ENCODE results near the gene NOL3. TPM values are rescaled to one million over a fixed set of nuclear protein-coding genes. Genes with fewer than 3 reads are reported as not detected.

The NOL3 gene
- total and polyA plus RNA-seq, 7 experiments from 2014 or later: 0.89 to 66.0 (median 1.8) TPM; not detected in 2

- H3K27ac ChIP-seq (ENCODE audit: low read depth, low read length): no peak overlapping the region
- Mint-ChIP-seq H3K36me3 (peaks cover 5 to 22% (median 10%) of the 10 kb centered on the region in 5 donors), H3K27me3 (no peaks in the 10 kb centered on the region), H3K27ac (peak overlapping the region in 3 of 9 donors; percentile 12 to 37 (median 12)), H3K4me1 (peaks cover 15 to 36% (median 27%) of the 10 kb centered on the region in 7 donors), H3K4me3 (peak overlapping the region in 1 of 10 donors; percentile 58), H3K9me3 (no peaks in the 10 kb centered on the region)
- H3K9me3 ChIP-seq (ENCODE audit: control insufficient read depth in 2 of 3, low read length in 3 of 3): no peaks in the 10 kb centered on the region
- peaks cover 9 to 11% of the 10 kb centered on the region in 2 donors for H3K4me1 ChIP-seq (ENCODE audit: control insufficient read depth in 2 of 2, insufficient read depth in 2 of 2, low read length in 2 of 2)
- H3K4me3 ChIP-seq (ENCODE audit: low read length): no peak overlapping the region
- ATAC-seq: peak; percentile 71
- H3K27me3 ChIP-seq (ENCODE audit: control insufficient read depth in 2 of 2, insufficient read depth in 2 of 2, low read length in 2 of 2): no peaks in the 10 kb centered on the region
- peaks cover 7 to 85% (median 26%) of the 10 kb centered on the region in 3 experiments for H3K36me3 ChIP-seq (ENCODE audit: control insufficient read depth in 2 of 3, insufficient read depth in 3 of 3, low read length in 3 of 3)
- peak in 2 of 9 donors; percentile 17 to 25 for DNase-seq
- intact Hi-C loops (cut with micrococcal nuclease): no loop called here
- ChIA-PET POLR2A (interaction anchor here (1.3 kb wide), 2 partner anchors 11 to 29 kb away, joined by 5 read pairs; partner anchors contain the start of gene TMEM208), CTCF (interaction anchor here (0.5 to 1.3 kb wide), 3 partner anchors 13 to 422 kb away, joined by 3 to 4 read pairs (median 3); no protein-coding TSS in a partner anchor)
These were observed 27.9 kb downstream of the NOL3 start for GRCh38 chr16:67198238-67198734.

GRCh38 chr16:67199011-67199807 lies 28.9 kb downstream of the NOL3 start, which contains the start of gene ELMO3:
Gene ELMO3 (plus strand): TSS chr16:67199131. CDS start chr16:67199327, 196 bp downstream.
- CTCF ChIA-PET: interaction anchor here (1.0 to 1.3 kb wide), 2 partner anchors 14 to 24 kb away, joined by 3 to 4 read pairs; no protein-coding TSS in a partner anchor
- H3K4me1 ChIP-seq (ENCODE audit: control insufficient read depth in 2 of 2, insufficient read depth in 2 of 2, low read length in 2 of 2): peaks cover 0 to 1% of the 10 kb centered on the region in 2 donors
- Mint-ChIP-seq H3K27me3 (no peaks in the 10 kb centered on the region), H3K4me3 (peak within 1 kb of the TSS in 2 of 10 donors; percentile 32 to 58), H3K9me3 (no peaks in the 10 kb centered on the region), H3K36me3 (peaks cover 5 to 19% (median 10%) of the 10 kb centered on the region in 5 donors), H3K27ac (peak within 1 kb of the TSS in 3 of 9 donors; percentile 12 to 37 (median 12)), H3K4me1 (peaks cover 15 to 27% (median 18%) of the 10 kb centered on the region in 7 donors)
- H3K9me3 ChIP-seq (ENCODE audit: control insufficient read depth in 2 of 3, low read length in 3 of 3): no peaks in the 10 kb centered on the region
- POLR2A ChIA-PET: interaction anchor here (1.3 kb wide), 1 partner anchor 28 kb away, joined by 5 read pairs; the partner anchor contains the start of gene TMEM208
- no peaks in the 10 kb centered on the region for H3K27me3 ChIP-seq (ENCODE audit: control insufficient read depth in 2 of 2, insufficient read depth in 2 of 2, low read length in 2 of 2)
- H3K4me3 ChIP-seq (ENCODE audit: low read length): no peak within 1 kb of the TSS
- peaks cover 7 to 89% (median 23%) of the 10 kb centered on the region in 3 experiments for H3K36me3 ChIP-seq (ENCODE audit: control insufficient read depth in 2 of 3, insufficient read depth in 3 of 3, low read length in 3 of 3)
- intact Hi-C loops (cut with micrococcal nuclease): no loop called here
- ATAC-seq (peak; percentile 14), DNase-seq (no peak)
- no peak within 1 kb of the TSS for H3K27ac ChIP-seq (ENCODE audit: low read depth, low read length)

- H3K9me3 Mint-ChIP-seq: no peaks in the 10 kb centered on the region
- POLR2A ChIA-PET: no interaction called here
- peaks cover 15 to 26% (median 17%) of the 10 kb centered on the region in 7 donors for H3K4me1 Mint-ChIP-seq
- CTCF ChIA-PET: no interaction called here
- Histone ChIP-seq H3K27me3 (ENCODE audit: control insufficient read depth in 2 of 2, insufficient read depth in 2 of 2, low read length in 2 of 2) (no peaks in the 10 kb centered on the region), H3K9me3 (ENCODE audit: control insufficient read depth in 2 of 3, low read length in 3 of 3) (no peaks in the 10 kb centered on the region), H3K4me3 (ENCODE audit: low read length) (no peak overlapping the region), H3K4me1 (ENCODE audit: control insufficient read depth in 2 of 2, insufficient read depth in 2 of 2, low read length in 2 of 2) (no peaks in the 10 kb centered on the region), H3K27ac (ENCODE audit: low read depth, low read length) (no peak overlapping the region), H3K36me3 (ENCODE audit: control insufficient read depth in 2 of 3, insufficient read depth in 3 of 3, low read length in 3 of 3) (peaks cover 1 to 87% (median 17%) of the 10 kb centered on the region in 3 experiments)
- no peak for DNase-seq
- no peaks in the 10 kb centered on the region for H3K27me3 Mint-ChIP-seq
- peak overlapping the region in 1 of 10 donors; percentile 32 for H3K4me3 Mint-ChIP-seq
- H3K36me3 Mint-ChIP-seq: peaks cover 5 to 19% (median 10%) of the 10 kb centered on the region in 5 donors
- no peak for ATAC-seq
- intact Hi-C loops (cut with micrococcal nuclease): no loop called here
- peak overlapping the region in 2 of 9 donors; percentile 62 to 69 for H3K27ac Mint-ChIP-seq
These were observed 29.5 kb downstream of the NOL3 start for GRCh38 chr16:67199808-67200198.

GRCh38 chr16:67200491-67200890 lies 30.2 kb downstream of the NOL3 start:
- ChIA-PET POLR2A (no interaction called here), CTCF (no interaction called here)
- Histone ChIP-seq H3K4me1 (ENCODE audit: control insufficient read depth in 2 of 2, insufficient read depth in 2 of 2, low read length in 2 of 2) (no peaks in the 10 kb centered on the region), H3K27ac (ENCODE audit: low read depth, low read length) (no peak overlapping the region), H3K4me3 (ENCODE audit: low read length) (no peak overlapping the region), H3K27me3 (ENCODE audit: control insufficient read depth in 2 of 2, insufficient read depth in 2 of 2, low read length in 2 of 2) (no peaks in the 10 kb centered on the region), H3K9me3 (ENCODE audit: control insufficient read depth in 2 of 3, low read length in 3 of 3) (no peaks in the 10 kb centered on the region), H3K36me3 (ENCODE audit: control insufficient read depth in 2 of 3, insufficient read depth in 3 of 3, low read length in 3 of 3) (peaks cover 0 to 80% (median 16%) of the 10 kb centered on the region in 3 experiments)
- no peak for DNase-seq
- H3K36me3 Mint-ChIP-seq: peaks cover 5 to 17% (median 10%) of the 10 kb centered on the region in 5 donors
- no peak for ATAC-seq
- no peaks in the 10 kb centered on the region for H3K27me3 Mint-ChIP-seq
- H3K9me3 Mint-ChIP-seq: no peaks in the 10 kb centered on the region
- H3K4me3 Mint-ChIP-seq: no peak overlapping the region
- peaks cover 14 to 24% (median 15%) of the 10 kb centered on the region in 7 donors for H3K4me1 Mint-ChIP-seq
- intact Hi-C loops (cut with micrococcal nuclease): no loop called here
- H3K27ac Mint-ChIP-seq: no peak overlapping the region

GRCh38 chr16:67201411-67202345 lies 31.3 kb downstream of the NOL3 start:
- Histone ChIP-seq H3K36me3 (ENCODE audit: control insufficient read depth in 2 of 3, insufficient read depth in 3 of 3, low read length in 3 of 3) (peaks cover 0 to 68% (median 13%) of the 10 kb centered on the region in 3 experiments), H3K4me3 (ENCODE audit: low read length) (no peak overlapping the region), H3K4me1 (ENCODE audit: control insufficient read depth in 2 of 2, insufficient read depth in 2 of 2, low read length in 2 of 2) (no peaks in the 10 kb centered on the region), H3K27me3 (ENCODE audit: control insufficient read depth in 2 of 2, insufficient read depth in 2 of 2, low read length in 2 of 2) (no peaks in the 10 kb centered on the region), H3K9me3 (ENCODE audit: control insufficient read depth in 2 of 3, low read length in 3 of 3) (no peaks in the 10 kb centered on the region), H3K27ac (ENCODE audit: low read depth, low read length) (no peak overlapping the region)
- ChIA-PET POLR2A (interaction anchor here (1.1 kb wide), 1 partner anchor 8 kb away, joined by 3 read pairs; no protein-coding TSS in a partner anchor), CTCF (no interaction called here)
- DNase-seq: no peak
- ATAC-seq: no peak
- peaks cover 2 to 12% (median 4%) of the 10 kb centered on the region in 7 donors for H3K4me1 Mint-ChIP-seq
- H3K9me3 Mint-ChIP-seq: no peaks in the 10 kb centered on the region
- no peak overlapping the region for H3K27ac Mint-ChIP-seq
- H3K27me3 Mint-ChIP-seq: no peaks in the 10 kb centered on the region
- peaks cover 0 to 7% (median 3%) of the 10 kb centered on the region in 5 donors for H3K36me3 Mint-ChIP-seq
- intact Hi-C loops (cut with micrococcal nuclease): no loop called here
- no peak overlapping the region for H3K4me3 Mint-ChIP-seq

- DNase-seq: no peak
- H3K9me3 ChIP-seq (ENCODE audit: control insufficient read depth in 2 of 3, low read length in 3 of 3): no peaks in the 10 kb centered on the region
- no peak for ATAC-seq
- Mint-ChIP-seq H3K4me1 (peaks cover 0 to 8% (median 0%) of the 10 kb centered on the region in 7 donors), H3K4me3 (no peak overlapping the region), H3K27ac (no peak overlapping the region), H3K27me3 (no peaks in the 10 kb centered on the region), H3K36me3 (peaks cover 0 to 3% (median 0%) of the 10 kb centered on the region in 5 donors), H3K9me3 (no peaks in the 10 kb centered on the region)
- no peaks in the 10 kb centered on the region for H3K27me3 ChIP-seq (ENCODE audit: control insufficient read depth in 2 of 2, insufficient read depth in 2 of 2, low read length in 2 of 2)
- no peak overlapping the region for H3K27ac ChIP-seq (ENCODE audit: low read depth, low read length)
- H3K4me3 ChIP-seq (ENCODE audit: low read length): no peak overlapping the region
- CTCF ChIA-PET: no interaction called here
- intact Hi-C loops (cut with micrococcal nuclease): no loop called here
- POLR2A ChIA-PET: interaction anchor here (1.1 kb wide), 1 partner anchor 9 kb away, joined by 3 read pairs; no protein-coding TSS in a partner anchor
- no peaks in the 10 kb centered on the region for H3K4me1 ChIP-seq (ENCODE audit: control insufficient read depth in 2 of 2, insufficient read depth in 2 of 2, low read length in 2 of 2)
- peaks cover 0 to 60% (median 5%) of the 10 kb centered on the region in 3 experiments for H3K36me3 ChIP-seq (ENCODE audit: control insufficient read depth in 2 of 3, insufficient read depth in 3 of 3, low read length in 3 of 3)
These were observed 32.1 kb downstream of the NOL3 start for GRCh38 chr16:67202426-67202825.
